ENCODE measurements around the gene RBFA.

Gene RBFA

DNA sequence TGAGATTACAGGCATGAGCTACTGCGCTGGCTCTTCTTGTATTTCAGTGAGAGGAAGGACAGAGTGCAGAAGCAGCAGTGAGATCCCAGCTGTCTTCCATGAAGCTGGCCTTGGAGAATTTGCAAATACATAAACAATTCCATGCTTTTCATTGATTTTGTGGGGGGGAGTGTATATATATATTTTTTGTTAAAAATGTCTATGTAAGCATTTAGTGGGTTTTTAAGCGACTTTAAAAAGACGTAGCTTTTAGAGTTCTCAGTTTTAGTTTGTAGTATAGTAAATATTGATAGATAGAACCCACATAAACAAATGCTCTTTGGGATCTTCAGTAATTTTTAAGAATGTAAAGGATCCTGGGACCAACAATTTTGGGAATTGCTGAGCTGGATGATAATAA lies 6.3 kb downstream of the RBFA start:
- TF ChIP-seq CTCF (IDR thresholded peaks at IDR 0.05; ENCODE audit: control extremely low read depth, extremely low read depth, low read depth, missing control alignments) = no peak
- no peak for DNase-seq (ENCODE audit: extremely low spot score)
- CTCF ChIA-PET = interaction anchor here (0.8 to 1.4 kb wide), 2 partner anchors 9 to 54 kb away, joined by 3 read pairs; no protein-coding TSS in a partner anchor
- POLR2A ChIA-PET = no interaction called here

GRCh38 chr18:80041424-80041823 lies 7.2 kb downstream of the RBFA start:
- POLR2A ChIA-PET = no interaction called here
- no peak for TF ChIP-seq CTCF (IDR thresholded peaks at IDR 0.05; ENCODE audit: control extremely low read depth, extremely low read depth, low read depth, missing control alignments)
- DNase-seq (ENCODE audit: extremely low spot score) = no peak
- CTCF ChIA-PET = no interaction called here

DNA sequence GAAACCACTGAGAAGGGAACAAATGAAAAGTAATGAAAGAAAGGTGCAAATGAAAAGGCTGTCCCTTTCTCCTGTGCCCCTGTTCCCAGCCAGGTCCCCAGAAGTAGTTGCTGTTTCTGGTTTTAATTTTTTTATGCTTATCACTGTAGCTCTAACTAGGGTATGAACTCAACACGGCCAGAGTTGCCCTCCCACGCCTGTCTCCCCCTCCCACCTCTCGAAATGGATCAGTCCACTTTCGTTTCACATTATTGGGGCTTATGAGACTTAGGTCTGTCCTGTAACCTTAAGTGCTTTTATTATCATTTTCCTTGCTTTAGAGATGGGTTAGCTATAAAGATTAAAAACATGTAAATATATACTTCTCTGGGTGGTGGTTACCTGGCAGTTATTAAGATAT lies 8.6 kb downstream of the RBFA start:
- DNase-seq (ENCODE audit: extremely low spot score) = no peak
- TF ChIP-seq CTCF (IDR thresholded peaks at IDR 0.05; ENCODE audit: control extremely low read depth, extremely low read depth, low read depth, missing control alignments) = no peak
- ChIA-PET POLR2A (interaction anchor here (1.4 kb wide), 1 partner anchor 9 kb away, joined by 5 read pairs; the partner anchor contains the start of gene RBFA), CTCF (interaction anchor here (1.0 to 3.0 kb wide), 3 partner anchors 8 to 79 kb away, joined by 3 to 11 read pairs (median 3); partner anchors contain the start of gene RBFA)

DNA sequence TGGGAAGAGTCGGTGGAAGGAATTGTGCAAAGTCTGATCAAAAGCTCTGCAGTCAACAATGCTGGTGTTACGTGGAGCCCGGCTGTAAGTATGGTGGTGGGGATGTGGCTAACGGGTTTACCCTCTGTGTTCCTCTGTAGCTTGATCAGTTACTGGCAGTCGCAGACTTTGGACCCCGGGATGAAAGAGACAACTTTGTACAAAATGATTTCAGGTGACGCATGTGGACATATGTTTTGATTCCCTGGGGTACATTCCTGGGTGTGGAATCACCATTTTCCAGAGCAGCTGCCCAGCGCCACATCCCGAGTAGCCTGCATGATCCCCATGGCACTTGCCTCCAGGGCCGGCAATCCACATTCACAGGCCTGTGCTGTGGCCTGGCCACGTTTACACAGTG lies 9.8 kb downstream of the RBFA start:
- DNase-seq (ENCODE audit: extremely low spot score) = no peak
- TF ChIP-seq CTCF (IDR thresholded peaks at IDR 0.05; ENCODE audit: control extremely low read depth, extremely low read depth, low read depth, missing control alignments) = no peak
- ChIA-PET POLR2A (no interaction called here), CTCF (interaction anchor here (3.0 kb wide), 1 partner anchor 9 kb away, joined by 11 read pairs; the partner anchor contains the start of gene RBFA)

DNA sequence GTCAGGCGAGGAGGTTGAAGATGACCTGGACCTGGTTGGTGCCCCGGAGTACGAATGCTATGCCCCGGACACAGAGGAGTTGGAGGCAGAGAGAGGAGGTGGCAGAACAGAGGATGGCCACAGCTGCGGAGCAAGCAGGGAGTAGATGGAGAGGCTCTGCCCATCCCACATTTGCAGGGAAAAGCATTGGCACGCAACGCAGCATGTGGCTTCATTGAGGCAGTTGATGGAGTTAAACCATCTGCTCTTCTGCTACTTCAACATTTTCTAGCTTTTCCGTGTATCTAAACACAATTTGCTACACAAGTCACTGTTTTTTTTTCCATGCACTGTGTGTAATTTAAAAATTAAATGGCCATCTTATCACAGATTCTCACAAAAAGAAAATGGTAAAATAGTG lies 11.8 kb downstream of the RBFA start:
- DNase-seq (ENCODE audit: extremely low spot score) = no peak
- ChIA-PET CTCF (interaction anchor here (3.0 kb wide), 1 partner anchor 11 kb away, joined by 11 read pairs; the partner anchor contains the start of gene RBFA), POLR2A (no interaction called here)
- TF ChIP-seq CTCF (IDR thresholded peaks at IDR 0.05; ENCODE audit: control extremely low read depth, extremely low read depth, low read depth, missing control alignments) = no peak

DNA sequence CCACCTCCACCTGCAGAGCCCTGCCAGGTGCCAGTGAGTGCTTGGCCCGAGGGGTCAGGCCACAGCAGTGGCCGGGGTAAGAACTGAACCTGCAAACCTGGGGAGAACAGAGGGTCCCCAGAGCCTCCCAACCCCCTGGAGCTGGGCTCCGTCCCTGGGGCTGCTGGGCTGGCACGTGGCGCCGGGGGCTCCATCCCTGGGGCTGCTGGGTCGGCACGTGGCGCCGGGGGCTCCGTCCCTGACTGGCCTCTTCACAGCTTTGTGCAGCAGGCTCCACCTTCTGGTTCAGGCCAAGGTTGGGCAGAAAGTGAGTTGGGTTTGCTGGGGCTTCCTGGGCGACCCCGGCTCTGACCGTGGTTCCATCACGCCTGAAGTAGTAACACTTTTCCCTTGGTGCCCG lies 12.2 kb downstream of the RBFA start:
- CTCF ChIA-PET = no interaction called here
- no peak for TF ChIP-seq CTCF (IDR thresholded peaks at IDR 0.05; ENCODE audit: control extremely low read depth, extremely low read depth, low read depth, missing control alignments)
- POLR2A ChIA-PET = no interaction called here
- no peak for DNase-seq (ENCODE audit: extremely low spot score)
